ENCODE data around the gene SAMSN1. TPM values are rescaled to one million over a fixed set of nuclear protein-coding genes. Genes with fewer than 3 reads are reported as not detected.

SAMSN1 gene
- polyA plus RNA-seq, 1 donor (not counting 4 experiments of a cell fraction or from before 2014, with no cell fraction given) = not detected

DNA sequence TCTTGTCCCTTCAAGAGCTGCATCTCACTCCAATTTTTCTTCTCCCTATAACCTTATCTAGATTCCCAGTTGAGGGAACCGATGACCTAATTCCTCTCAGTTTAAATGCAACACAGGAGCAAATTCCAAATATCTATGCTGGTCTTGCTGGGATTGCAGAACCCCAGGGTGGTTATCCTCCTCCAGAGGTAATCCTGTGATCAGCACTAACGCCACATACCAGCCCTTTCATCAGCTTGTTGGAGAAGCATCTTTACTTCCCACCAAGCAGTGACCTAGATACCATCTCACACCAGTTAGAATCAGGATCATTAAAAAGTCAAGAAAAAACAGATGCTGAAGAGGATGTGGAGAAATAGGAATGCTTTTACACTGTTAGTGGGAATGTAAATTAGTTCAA, 52.4 kb downstream of the SAMSN1 start:
- Histone ChIP-seq H3K4me3 (ENCODE audit: control insufficient read depth in 2 of 3, extremely low read depth in 1 of 3, insufficient read depth in 2 of 3, low read depth in 1 of 3, low read length in 3 of 3) (no peak overlapping the region), H4K20me1 (ENCODE audit: control insufficient read depth, extremely low read depth, insufficient read depth, low read length) (no peaks in the 10 kb centered on the region), H3K4me1 (ENCODE audit: control insufficient read depth, extremely low read depth, insufficient read depth, low read length) (no peaks in the 10 kb centered on the region), H3K27ac (ENCODE audit: control insufficient read depth, insufficient read depth, low read length) (no peak overlapping the region), H3K79me2 (ENCODE audit: control insufficient read depth, insufficient read depth, low read length) (no peaks in the 10 kb centered on the region), H3K9me1 (ENCODE audit: control insufficient read depth, extremely low read depth, insufficient read depth, low read length) (no peaks in the 10 kb centered on the region), H3K27me3 (ENCODE audit: control insufficient read depth, extremely low read depth, insufficient read depth, low read length) (no peaks in the 10 kb centered on the region), H2AFZ (ENCODE audit: control insufficient read depth, low read length) (no peak overlapping the region), H3K9ac (ENCODE audit: control insufficient read depth, extremely low read depth, insufficient read depth, low read length) (no peak overlapping the region), H3K36me3 (ENCODE audit: control insufficient read depth in 2 of 2, extremely low read depth in 1 of 2, insufficient read depth in 2 of 2, low read length in 2 of 2) (no peaks in the 10 kb centered on the region), H3K4me2 (ENCODE audit: control insufficient read depth, extremely low read depth, insufficient read depth, low read depth, low read length) (no peak overlapping the region), H3K9me3 (ENCODE audit: control insufficient read depth, low read depth, low read length) (no peaks in the 10 kb centered on the region)
- dilution Hi-C loops (cut with MboI; ENCODE audit: extremely low pct_ligation_motif_present, low sequenced_read_pairs) = no loop called here
- DNase-seq (ENCODE audit: low read depth, low spot score) (no peak), FAIRE-seq (no peak)
- TF ChIP-seq, protein P1, sequence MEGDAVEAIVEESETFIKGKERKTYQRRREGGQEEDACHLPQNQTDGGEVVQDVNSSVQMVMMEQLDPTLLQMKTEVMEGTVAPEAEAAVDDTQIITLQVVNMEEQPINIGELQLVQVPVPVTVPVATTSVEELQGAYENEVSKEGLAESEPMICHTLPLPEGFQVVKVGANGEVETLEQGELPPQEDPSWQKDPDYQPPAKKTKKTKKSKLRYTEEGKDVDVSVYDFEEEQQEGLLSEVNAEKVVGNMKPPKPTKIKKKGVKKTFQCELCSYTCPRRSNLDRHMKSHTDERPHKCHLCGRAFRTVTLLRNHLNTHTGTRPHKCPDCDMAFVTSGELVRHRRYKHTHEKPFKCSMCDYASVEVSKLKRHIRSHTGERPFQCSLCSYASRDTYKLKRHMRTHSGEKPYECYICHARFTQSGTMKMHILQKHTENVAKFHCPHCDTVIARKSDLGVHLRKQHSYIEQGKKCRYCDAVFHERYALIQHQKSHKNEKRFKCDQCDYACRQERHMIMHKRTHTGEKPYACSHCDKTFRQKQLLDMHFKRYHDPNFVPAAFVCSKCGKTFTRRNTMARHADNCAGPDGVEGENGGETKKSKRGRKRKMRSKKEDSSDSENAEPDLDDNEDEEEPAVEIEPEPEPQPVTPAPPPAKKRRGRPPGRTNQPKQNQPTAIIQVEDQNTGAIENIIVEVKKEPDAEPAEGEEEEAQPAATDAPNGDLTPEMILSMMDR (optimal IDR thresholded peaks at IDR 0.05 in 1 of 3, IDR thresholded peaks at IDR 0.05 in 1 of 3, conservative IDR thresholded peaks at IDR 0.05 in 1 of 3; ENCODE audit: extremely low read depth in 1 of 3, insufficient read depth in 2 of 3, low read length in 3 of 3) = no peak
- no peak for TF ChIP-seq EZH2 (IDR thresholded peaks at IDR 0.05; ENCODE audit: low read length)

DNA sequence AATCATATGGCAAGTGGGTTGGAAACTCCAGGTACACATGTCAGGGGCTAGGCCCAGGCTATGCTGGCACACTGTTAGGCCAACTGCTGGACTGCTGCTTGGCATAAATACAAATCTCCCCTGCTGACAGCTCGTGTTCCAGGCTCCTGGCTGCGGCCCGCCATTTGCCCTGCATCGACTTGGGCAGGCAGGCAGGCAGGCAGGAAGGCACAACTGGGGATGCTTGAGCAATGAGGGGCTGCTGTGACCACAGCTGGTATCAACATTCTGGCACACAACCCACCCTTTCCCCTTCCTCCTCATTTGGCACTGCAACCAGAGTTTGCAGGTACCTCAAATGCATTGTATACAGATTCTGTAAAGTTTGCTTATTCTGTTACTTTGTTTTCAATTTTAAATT, 53.2 kb downstream of the SAMSN1 start:
- Histone ChIP-seq H3K9me3 (ENCODE audit: control insufficient read depth, low read depth, low read length) (no peaks in the 10 kb centered on the region), H3K4me1 (ENCODE audit: control insufficient read depth, extremely low read depth, insufficient read depth, low read length) (no peaks in the 10 kb centered on the region), H3K9ac (ENCODE audit: control insufficient read depth, extremely low read depth, insufficient read depth, low read length) (no peak overlapping the region), H3K27ac (ENCODE audit: control insufficient read depth, insufficient read depth, low read length) (no peak overlapping the region), H2AFZ (ENCODE audit: control insufficient read depth, low read length) (no peak overlapping the region), H3K4me2 (ENCODE audit: control insufficient read depth, extremely low read depth, insufficient read depth, low read depth, low read length) (no peak overlapping the region), H3K9me1 (ENCODE audit: control insufficient read depth, extremely low read depth, insufficient read depth, low read length) (no peaks in the 10 kb centered on the region), H4K20me1 (ENCODE audit: control insufficient read depth, extremely low read depth, insufficient read depth, low read length) (no peaks in the 10 kb centered on the region), H3K4me3 (ENCODE audit: control insufficient read depth in 2 of 3, extremely low read depth in 1 of 3, insufficient read depth in 2 of 3, low read depth in 1 of 3, low read length in 3 of 3) (no peak overlapping the region), H3K27me3 (ENCODE audit: control insufficient read depth, extremely low read depth, insufficient read depth, low read length) (no peaks in the 10 kb centered on the region), H3K79me2 (ENCODE audit: control insufficient read depth, insufficient read depth, low read length) (no peaks in the 10 kb centered on the region), H3K36me3 (ENCODE audit: control insufficient read depth in 2 of 2, extremely low read depth in 1 of 2, insufficient read depth in 2 of 2, low read length in 2 of 2) (no peaks in the 10 kb centered on the region)
- DNase-seq (ENCODE audit: low read depth, low spot score) = no peak
- TF ChIP-seq, protein P1 (optimal IDR thresholded peaks at IDR 0.05 in 1 of 3, IDR thresholded peaks at IDR 0.05 in 1 of 3, conservative IDR thresholded peaks at IDR 0.05 in 1 of 3; ENCODE audit: extremely low read depth in 1 of 3, insufficient read depth in 2 of 3, low read length in 3 of 3) = no peak
- no peak for TF ChIP-seq EZH2 (IDR thresholded peaks at IDR 0.05; ENCODE audit: low read length)
- dilution Hi-C loops (cut with MboI; ENCODE audit: extremely low pct_ligation_motif_present, low sequenced_read_pairs) = no loop called here
- FAIRE-seq = no peak

Measured in keratinocyte (primary cell).